Stomach (tissue), 4 donors: ENCODE data around the gene BMPR1B.

Source experiments
- POLR2A ChIP-seq, 4 donors: fragments of 450-650 bp; IDR thresholded peaks; one replicate each; pipeline ENCODE4 v1.6.1; 2016; ENCODE audit warnings: antibody characterized with exemption in 4 of 4, control low read depth in 2 of 4, mild to moderate bottlenecking in 1 of 4, moderate library complexity in 1 of 4
- TF ChIP-seq, protein P1 (sequence below), 7 experiments: fragments of 450-650 bp in 4 of 7; fragments of 200-600 bp in 3 of 7; sonication (generic) in 3 of 7; IDR thresholded peaks; one replicate each; pipeline ENCODE4 v1.5.1; 2016 to 2019; ENCODE audit warnings: antibody characterized with exemption in 7 of 7, control low read depth in 2 of 7, mild to moderate bottlenecking in 1 of 7

DNA sequence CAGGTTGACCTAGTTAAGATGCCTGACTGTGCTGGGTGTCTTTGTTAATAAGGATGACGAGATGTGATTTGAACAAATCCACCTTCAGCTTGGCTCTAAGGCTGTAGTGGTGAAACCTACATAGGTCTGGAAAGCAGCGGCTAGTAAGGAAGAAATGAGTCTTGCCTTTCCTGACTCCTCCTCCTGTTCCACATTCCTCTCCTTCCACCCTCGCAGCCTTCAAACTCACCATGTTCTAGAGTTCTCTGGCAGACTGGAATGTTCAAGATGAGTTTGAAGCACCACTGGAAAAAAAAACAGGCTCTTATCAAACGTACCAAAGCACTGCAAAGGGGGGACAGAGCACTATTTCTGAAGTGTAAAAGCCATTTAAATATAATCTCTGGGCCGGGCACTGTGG is 395.4 kb downstream of the BMPR1B start:
- TF ChIP-seq, protein P1, sequence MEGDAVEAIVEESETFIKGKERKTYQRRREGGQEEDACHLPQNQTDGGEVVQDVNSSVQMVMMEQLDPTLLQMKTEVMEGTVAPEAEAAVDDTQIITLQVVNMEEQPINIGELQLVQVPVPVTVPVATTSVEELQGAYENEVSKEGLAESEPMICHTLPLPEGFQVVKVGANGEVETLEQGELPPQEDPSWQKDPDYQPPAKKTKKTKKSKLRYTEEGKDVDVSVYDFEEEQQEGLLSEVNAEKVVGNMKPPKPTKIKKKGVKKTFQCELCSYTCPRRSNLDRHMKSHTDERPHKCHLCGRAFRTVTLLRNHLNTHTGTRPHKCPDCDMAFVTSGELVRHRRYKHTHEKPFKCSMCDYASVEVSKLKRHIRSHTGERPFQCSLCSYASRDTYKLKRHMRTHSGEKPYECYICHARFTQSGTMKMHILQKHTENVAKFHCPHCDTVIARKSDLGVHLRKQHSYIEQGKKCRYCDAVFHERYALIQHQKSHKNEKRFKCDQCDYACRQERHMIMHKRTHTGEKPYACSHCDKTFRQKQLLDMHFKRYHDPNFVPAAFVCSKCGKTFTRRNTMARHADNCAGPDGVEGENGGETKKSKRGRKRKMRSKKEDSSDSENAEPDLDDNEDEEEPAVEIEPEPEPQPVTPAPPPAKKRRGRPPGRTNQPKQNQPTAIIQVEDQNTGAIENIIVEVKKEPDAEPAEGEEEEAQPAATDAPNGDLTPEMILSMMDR (IDR thresholded peaks at IDR 0.05), result no peak
- no peak for TF ChIP-seq POLR2A (IDR thresholded peaks at IDR 0.05)
